UCSD-AML1 (cell line): ENCODE data around the gene WWOX.

Source experiments
- DNase-seq: peaks from one replicate; lab custom pipeline; 2025; ENCODE audit not compliant: unreplicated experiment; lab: John Stamatoyannopoulos, UW

The WWOX gene

GRCh38 chr16:79067600-79067999 is 968.1 kb downstream of the WWOX start:
- no peak for DNase-seq

- DNase-seq: no peak
Measured at GRCh38 chr16:79069121-79069520, 969.7 kb downstream of the WWOX start.

DNA sequence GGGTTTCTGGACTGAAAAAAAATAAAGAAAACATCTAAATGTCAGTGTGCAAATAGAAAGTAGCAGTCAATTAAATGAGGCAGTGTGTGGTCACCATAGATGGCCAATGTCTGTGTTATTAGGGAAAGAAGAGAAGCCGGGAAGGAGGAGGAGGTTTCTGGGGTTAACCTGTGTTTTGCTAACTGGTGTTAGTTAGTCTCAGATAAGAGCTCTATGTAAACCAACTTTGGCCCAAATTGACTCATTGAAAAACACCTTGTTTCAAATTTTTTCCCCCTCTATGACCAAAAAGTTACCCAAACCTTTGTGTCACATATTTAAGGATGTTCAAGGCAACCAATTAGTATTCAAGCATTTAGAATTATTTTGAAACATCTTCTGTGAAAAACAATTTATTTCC is 970.2 kb downstream of the WWOX start:
- no peak for DNase-seq

- DNase-seq: no peak
Measured at GRCh38 chr16:79071424-79071823, 972.0 kb downstream of the WWOX start.

DNA sequence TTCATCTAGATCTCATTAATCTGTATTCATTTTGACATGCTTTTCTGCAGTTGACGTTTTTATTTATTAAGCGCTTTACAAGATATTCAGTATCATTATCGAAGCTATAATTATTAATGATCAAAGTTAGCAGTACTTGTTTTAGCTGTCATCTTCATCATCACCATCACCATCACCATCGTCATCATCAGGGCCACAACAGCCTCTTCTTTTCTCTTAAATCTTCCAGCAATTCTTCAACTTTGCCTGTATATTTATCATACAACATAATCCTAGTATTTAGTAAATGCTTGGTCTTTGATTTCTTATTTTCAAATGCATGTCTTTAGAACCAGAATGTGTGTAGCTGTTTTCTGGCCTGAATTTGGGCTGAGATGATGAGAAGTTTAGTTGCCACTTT is 973.1 kb downstream of the WWOX start:
- DNase-seq: no peak

GRCh38 chr16:79073566-79073965 is 974.1 kb downstream of the WWOX start:
- DNase-seq: no peak

GRCh38 chr16:79074541-79074940 is 975.1 kb downstream of the WWOX start:
- DNase-seq: no peak

DNA sequence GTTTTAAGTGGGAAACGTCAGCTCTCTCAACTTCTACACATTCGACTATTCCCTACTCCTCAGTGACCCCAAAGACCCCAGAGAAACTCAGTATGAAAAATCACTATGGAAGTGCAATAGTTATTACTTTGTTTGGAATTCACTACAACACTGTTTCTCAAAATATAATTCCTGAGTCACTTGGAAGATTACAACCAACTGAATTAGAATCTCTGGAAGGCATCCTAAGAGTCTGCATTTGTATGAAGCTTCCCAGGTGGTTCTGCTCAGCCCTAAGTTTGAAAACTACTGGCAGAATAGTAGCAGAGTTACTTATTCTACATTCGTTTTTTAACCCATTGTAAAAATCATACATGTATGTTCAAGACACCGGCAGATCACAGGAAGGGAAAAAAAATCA is 975.5 kb downstream of the WWOX start:
- DNase-seq: no peak

- DNase-seq: no peak
Measured at GRCh38 chr16:79076047-79076767, 976.8 kb downstream of the WWOX start.

DNA sequence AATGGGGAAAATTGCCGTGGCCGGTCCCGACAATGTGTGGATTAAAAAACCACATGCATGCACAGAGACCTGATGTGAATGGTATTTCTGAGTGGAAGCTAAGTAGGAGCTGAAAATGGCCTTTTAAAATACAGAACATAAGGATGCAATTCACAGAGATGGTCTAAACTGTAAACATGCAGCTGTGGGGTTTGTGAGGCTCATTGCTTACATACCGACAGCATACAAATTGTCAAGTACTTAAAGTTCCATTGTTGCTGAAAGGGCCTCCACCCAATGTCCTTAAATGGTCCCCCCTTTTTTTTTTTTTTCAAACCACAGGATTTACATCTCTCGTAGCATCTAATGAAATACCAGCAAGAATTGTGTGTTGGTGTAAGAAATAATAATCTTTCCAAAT is 977.9 kb downstream of the WWOX start:
- DNase-seq: no peak

- no peak for DNase-seq
Measured at GRCh38 chr16:79079656-79080420, 980.4 kb downstream of the WWOX start.

- DNase-seq: no peak
Measured at GRCh38 chr16:79081297-79082066, 982.0 kb downstream of the WWOX start.

DNA sequence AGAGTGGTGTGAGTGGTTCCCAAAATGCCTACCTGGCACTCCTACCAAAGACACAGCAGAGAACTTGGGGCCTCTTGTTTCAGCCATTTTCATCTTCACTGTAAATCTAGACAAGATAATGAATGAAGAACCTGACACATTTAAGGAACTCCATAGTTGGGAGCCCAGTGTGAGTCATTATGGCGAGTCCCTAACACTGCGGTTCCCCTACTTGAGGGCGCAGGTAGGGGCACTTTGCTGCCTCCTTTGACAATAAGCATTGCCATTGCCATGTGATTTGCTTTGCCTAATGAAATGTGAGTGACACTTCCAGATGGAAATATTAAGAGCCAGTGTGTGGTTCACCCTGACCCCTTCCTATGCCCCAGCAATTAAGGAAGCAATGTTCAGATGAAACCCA is 983.5 kb downstream of the WWOX start:
- DNase-seq: no peak

DNA sequence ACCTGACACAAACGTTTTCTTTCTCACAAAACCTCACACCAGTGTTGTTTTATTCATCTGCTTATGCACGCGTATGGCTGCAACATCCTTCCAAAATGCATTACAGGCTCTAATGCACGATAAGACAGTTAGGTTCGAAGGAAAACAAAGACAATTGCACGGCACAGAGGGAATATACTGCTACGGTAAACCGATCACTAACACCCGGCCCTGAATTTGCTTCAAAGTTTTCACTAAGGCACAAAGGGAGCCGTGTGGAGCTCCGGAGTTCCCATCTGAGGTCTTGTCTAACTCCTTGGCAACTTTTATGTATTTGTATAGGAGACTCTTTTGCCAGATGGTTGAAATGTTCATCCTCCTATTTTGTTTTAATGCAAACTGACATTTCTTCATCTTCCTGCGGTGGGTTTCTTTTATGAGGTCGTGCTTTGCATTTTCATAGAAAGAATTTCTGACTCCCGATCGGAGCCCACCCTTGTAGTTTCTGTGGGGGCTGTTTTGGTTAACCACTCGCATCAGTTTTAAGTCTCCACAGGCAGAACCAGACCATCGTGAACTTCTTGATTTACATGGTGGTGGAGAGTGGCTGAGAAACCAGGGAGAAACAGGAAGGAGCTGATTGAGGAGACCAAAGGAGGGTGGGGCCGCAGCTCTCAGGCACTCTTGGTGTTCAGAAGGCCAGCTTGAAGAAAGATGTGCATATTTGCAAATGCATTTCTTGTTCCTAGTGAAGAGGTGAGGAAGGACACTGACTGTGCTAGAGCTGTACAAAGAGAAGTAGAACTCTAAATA is 984.2 kb downstream of the WWOX start:
- DNase-seq: no peak

- DNase-seq: no peak
Measured at GRCh38 chr16:79088971-79089370, 989.5 kb downstream of the WWOX start.

DNA sequence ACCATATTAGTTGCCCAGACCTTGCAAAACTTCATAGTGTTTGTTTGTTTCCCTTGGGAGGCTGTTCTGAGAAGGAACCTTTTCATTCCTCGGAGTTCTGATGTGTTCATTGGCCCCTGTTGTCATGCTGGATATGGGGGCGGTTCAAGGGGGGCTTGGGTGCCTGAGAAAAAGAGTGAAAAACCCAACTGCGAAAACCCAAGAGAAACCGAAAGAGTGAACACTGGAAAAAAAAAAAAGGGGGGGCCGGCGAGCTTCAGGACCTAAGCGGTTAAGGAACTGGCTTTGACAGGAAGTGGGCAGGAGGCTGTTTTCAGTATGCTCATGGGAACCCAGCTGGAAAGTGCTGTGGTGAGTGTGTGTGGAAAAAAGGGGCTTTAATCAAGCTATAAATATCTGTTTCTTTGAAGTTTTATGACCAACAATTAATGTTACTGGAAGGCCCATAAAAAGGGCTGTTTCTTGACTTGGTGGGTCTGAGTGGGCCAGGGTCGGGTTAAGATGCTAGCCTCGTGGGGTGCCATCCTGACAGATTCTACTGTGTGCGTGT is 990.4 kb downstream of the WWOX start:
- DNase-seq: peak; percentile 70

DNA sequence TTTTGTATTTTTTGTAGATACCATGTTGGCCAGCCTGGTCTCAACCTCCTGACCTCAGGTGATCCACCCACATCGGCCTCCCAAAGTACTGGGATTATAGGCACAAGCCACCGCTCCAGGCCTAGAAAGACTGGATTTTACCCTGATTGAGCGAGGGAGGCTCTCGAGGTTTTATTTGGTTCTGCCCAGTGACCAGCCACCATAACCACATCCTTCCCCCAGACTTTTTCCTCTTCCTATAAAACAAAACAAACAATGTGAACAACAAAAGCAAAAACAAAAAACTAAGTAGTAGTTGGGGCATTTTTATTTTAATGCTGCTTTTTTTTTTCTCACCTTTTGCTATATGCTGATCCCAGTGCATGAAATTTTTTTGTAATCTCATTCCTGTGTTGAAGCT is 991.5 kb downstream of the WWOX start:
- DNase-seq: no peak

DNA sequence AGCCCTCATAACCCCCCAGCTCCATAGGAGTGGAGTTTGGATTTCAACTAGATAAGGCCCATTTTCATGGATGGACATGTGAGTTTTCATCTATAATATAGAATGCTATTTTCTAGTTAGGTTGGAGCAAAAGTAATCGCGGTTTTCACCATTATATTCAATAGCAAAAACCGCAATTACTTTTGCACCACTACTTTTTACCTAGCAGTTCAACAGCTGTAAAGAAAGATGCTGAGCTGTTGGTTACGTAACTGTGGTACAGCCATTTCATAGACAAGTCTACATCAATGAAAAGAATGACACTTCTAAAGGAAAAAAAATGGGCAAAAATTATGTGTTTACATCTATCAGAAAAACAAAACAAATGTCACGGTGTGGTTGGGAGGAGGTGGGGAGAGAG is 993.4 kb downstream of the WWOX start:
- no peak for DNase-seq

DNA sequence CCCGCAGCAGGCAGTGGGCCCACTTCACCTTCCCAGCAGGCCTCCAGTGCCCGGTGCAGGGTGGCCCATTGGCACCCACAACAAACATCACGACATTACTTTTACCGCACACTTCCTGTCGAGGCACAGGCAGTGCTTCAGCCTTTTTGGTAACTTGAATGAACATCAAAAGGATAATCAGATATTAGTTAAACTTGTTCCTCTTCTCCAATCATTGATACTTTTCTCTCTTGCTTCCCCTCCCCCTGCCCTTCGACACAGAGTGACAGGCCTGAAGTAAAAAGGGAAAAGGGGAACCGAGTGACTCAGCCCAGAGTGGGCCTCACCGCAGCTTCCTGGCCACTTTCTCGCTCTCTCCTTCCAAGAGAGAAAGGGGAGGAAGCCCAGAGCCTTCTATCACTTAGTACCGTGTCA is 994.1 kb downstream of the WWOX start:
- DNase-seq: peak; percentile 83

GRCh38 chr16:79096246-79096645 is 996.8 kb downstream of the WWOX start:
- no peak for DNase-seq

DNA sequence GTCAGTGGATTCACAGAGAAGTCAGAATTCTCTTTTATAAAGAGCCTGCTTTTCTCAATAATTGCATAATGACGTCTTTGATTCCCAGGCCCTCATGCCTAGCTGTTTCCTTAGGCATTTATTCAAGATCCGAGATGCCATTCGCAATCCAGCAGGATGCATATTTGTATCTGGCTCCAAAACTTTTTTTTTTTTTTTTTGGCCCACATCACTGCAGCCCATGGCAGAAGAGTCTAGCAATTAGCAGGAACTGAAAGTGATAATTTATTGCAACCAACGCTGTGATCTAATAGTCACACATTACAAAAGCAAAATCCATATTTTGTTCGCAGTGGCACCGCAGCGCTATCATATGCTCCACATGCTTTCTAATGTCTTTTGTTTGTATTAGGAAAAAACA is 997.7 kb downstream of the WWOX start:
- no peak for DNase-seq
